PFSK-1 (cell line): ENCODE results near the gene RPRD2.

Experiments used
- FOXP2 ChIP-seq: optimal IDR thresholded peaks from 2 replicates; pipeline ENCODE3; 2011; ENCODE audit warnings: borderline replicate concordance, control low read depth, inconsistent platforms; ENCODE audit not compliant: insufficient read depth; ENCODE audit errors: extremely low read length, extremely low read depth
- POLR2AphosphoS5 ChIP-seq: IDR thresholded peaks from 2 replicates; pipeline ENCODE4 v1.6.1; 2012; ENCODE audit warnings: low read depth, mild to moderate bottlenecking, control low read depth, low read length, moderate library complexity
- REST ChIP-seq, 2 experiments: IDR thresholded peaks; 2 replicates each; pipeline versions ENCODE4 v1.6.1 to v1.8.0; 2011 to 2012; ENCODE audit warnings: low read depth in 2 of 2, low read length in 2 of 2, control low read depth in 1 of 2, inconsistent platforms in 1 of 2, mild to moderate bottlenecking in 1 of 2, moderate library complexity in 1 of 2; ENCODE audit not compliant: insufficient read depth in 1 of 2
- SIN3A ChIP-seq: IDR thresholded peaks from 2 replicates; pipeline ENCODE4 v1.6.1; 2012; ENCODE audit warnings: mild to moderate bottlenecking, low read length, moderate library complexity, borderline replicate concordance; ENCODE audit not compliant: insufficient read depth
- TAF1 ChIP-seq: IDR thresholded peaks from 2 replicates; pipeline ENCODE4 v1.6.1; 2012; ENCODE audit warnings: low read length, control low read depth, borderline replicate concordance; ENCODE audit not compliant: insufficient read depth

The RPRD2 gene

DNA sequence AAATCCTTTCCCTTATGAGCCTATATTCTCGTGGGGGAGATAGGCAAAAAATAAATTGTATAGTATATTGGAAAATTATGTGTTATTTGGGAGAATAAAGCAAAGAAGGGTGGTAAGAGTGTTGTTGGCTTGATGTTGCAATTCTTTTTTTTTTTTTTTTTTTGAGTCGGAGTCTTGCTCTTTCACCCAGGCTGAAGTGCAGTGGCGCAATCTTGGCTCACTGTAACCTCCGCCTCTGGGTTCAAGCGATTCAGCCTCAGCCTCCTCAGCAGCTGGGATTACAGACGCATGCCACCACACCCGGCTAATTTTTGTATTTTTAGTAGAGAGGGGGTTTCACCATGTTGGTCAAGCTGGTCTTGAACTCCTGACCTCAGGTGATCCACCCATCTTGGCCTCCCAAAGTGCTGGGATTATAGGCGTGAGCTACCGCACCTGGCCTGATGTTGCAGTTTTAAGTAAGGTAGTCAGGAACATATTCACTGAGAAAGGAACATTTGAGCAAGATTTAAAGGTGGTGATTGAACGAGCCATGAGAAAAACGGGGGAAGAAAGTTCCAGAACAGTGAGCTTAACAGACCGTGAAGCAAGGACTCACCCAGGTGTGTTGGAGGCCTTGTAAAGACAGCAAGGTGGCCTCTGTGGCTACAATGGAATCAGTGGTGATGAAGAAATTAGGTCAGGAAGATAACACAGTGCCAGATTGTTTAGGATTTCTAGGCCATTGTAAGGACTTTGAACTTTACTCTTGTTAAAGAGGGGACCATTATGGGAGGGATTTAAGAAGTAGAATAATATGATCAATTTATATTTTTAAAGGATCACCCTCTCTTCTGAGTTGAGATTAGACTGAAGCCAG, 45.8 kb downstream of the RPRD2 start:
- TF ChIP-seq POLR2AphosphoS5 (no peak), FOXP2 (no peak), REST (IDR thresholded peaks at IDR 0.05; ENCODE audit: insufficient read depth in 1 of 2, low read depth in 2 of 2, low read length in 2 of 2) (no peak), TAF1 (no peak), SIN3A (no peak)

DNA sequence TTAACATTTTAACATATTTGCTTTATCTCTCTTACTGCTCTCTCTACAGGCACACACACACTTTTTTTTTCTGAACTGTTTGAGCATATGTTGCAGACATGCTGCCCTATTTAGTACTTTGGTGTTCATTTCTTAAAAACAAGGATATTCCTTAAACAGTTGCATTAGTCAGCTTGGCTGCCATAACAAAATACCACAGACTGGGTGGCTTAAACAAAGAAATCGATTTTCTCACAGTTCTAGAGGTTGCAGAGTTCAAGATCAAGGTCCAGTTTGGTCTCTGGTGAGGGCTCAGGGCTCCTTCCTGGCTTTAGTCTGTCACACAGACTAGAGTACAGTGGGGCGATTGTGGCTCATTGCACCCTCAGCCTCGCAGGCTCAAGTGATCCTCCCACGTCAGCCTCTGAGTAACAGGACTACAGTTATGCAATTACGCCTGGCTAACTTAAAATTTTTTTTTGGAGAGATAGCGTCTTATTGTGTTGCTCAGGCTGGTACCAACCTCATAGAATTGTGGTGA, 46.7 kb downstream of the RPRD2 start:
- no peak for TF ChIP-seq TAF1
- TF ChIP-seq REST (IDR thresholded peaks at IDR 0.05; ENCODE audit: insufficient read depth in 1 of 2, low read depth in 2 of 2, low read length in 2 of 2) = no peak
- TF ChIP-seq SIN3A = no peak
- TF ChIP-seq POLR2AphosphoS5 = no peak
- no peak for TF ChIP-seq FOXP2

GRCh38 chr1:150414592-150414991, 50.6 kb downstream of the RPRD2 start:
- TF ChIP-seq SIN3A (no peak), TAF1 (no peak), REST (IDR thresholded peaks at IDR 0.05; ENCODE audit: insufficient read depth in 1 of 2, low read depth in 2 of 2, low read length in 2 of 2) (no peak), FOXP2 (no peak), POLR2AphosphoS5 (no peak)

GRCh38 chr1:150415800-150416199, 51.9 kb downstream of the RPRD2 start:
- TF ChIP-seq REST (IDR thresholded peaks at IDR 0.05; ENCODE audit: insufficient read depth in 1 of 2, low read depth in 2 of 2, low read length in 2 of 2) = no peak
- TF ChIP-seq POLR2AphosphoS5 = no peak
- no peak for TF ChIP-seq SIN3A
- TF ChIP-seq TAF1 = no peak
- TF ChIP-seq FOXP2 = no peak
